ENCODE results near the gene KCNJ1. TPM values are rescaled to one million over a fixed set of nuclear protein-coding genes. Genes with fewer than 3 reads are reported as not detected.

Gene KCNJ1
- total RNA-seq, 5 donors from 2014 or later (not counting 1 experiment from before 2014, with no cell fraction given), result not detected

- H3K27ac ChIP-seq (ENCODE audit: low read length), result no peak overlapping the region
- Mint-ChIP-seq H3K9me3 (no peaks in the 10 kb centered on the region), H3K4me3 (no peak overlapping the region), H3K36me3 (peaks cover 52% of the 10 kb centered on the region), H3K27ac (peak overlapping the region; percentile 12 to 36), H3K4me1 (peaks cover 0 to 1% (median 0%) of the 10 kb centered on the region in 3 donors), H3K27me3 (no peaks in the 10 kb centered on the region)
- no peaks in the 10 kb centered on the region for H3K27me3 ChIP-seq (replicated peaks in 1 of 2; ENCODE audit: control insufficient read depth in 2 of 2, extremely low read depth in 1 of 2, insufficient read depth in 2 of 2, low read length in 1 of 2)
- ATAC-seq (replicated peaks in 1 of 4), result no peak
- POLR2A ChIA-PET, result no interaction called here
- no peak overlapping the region for H3K4me3 ChIP-seq (ENCODE audit: control insufficient read depth in 1 of 2, extremely low read depth in 1 of 2, low read length in 1 of 2)
- H3K9me3 ChIP-seq, result no peaks in the 10 kb centered on the region
- no peaks in the 10 kb centered on the region for H3K4me1 ChIP-seq (ENCODE audit: control insufficient read depth in 1 of 2, extremely low read depth in 1 of 2, insufficient read depth in 2 of 2, low read length in 2 of 2)
- whole genome bisulfite sequencing (ENCODE audit: insufficient coverage), result 97% methylated on average over 3 of the region's 4 CpGs
- CTCF ChIA-PET, result no interaction called here
- H3K36me3 ChIP-seq (ENCODE audit: control insufficient read depth in 2 of 2, extremely low read depth in 1 of 2, insufficient read depth in 1 of 2, low read length in 1 of 2), result peaks cover 22 to 82% of the 10 kb centered on the region in 2 donors
- no peak for DNase-seq
Observed at GRCh38 chr11:128813729-128814128, 53.4 kb downstream of the KCNJ1 start.

GRCh38 chr11:128810784-128811514 lies 56.1 kb downstream of the KCNJ1 start:
- no peaks in the 10 kb centered on the region for H3K9me3 Mint-ChIP-seq

GRCh38 chr11:128809128-128809527 lies 58.0 kb downstream of the KCNJ1 start:
- H3K27me3 ChIP-seq (replicated peaks in 1 of 2; ENCODE audit: control insufficient read depth in 2 of 2, extremely low read depth in 1 of 2, insufficient read depth in 2 of 2, low read length in 1 of 2), result no peaks in the 10 kb centered on the region
- no peak overlapping the region for H3K4me3 Mint-ChIP-seq
- no peak for DNase-seq
- H3K9me3 Mint-ChIP-seq, result no peaks in the 10 kb centered on the region
- WGBS (ENCODE audit: insufficient coverage), result 100% methylated on average over 5 of the region's 6 CpGs
- H3K9me3 ChIP-seq, result no peaks in the 10 kb centered on the region
- no peak overlapping the region for H3K4me3 ChIP-seq (ENCODE audit: control insufficient read depth in 1 of 2, extremely low read depth in 1 of 2, low read length in 1 of 2)
- H3K27ac Mint-ChIP-seq, result peak overlapping the region; percentile 19 to 31
- peaks cover 0 to 7% (median 1%) of the 10 kb centered on the region in 3 donors for H3K4me1 Mint-ChIP-seq
- H3K36me3 ChIP-seq (ENCODE audit: control insufficient read depth in 2 of 2, extremely low read depth in 1 of 2, insufficient read depth in 1 of 2, low read length in 1 of 2), result peaks cover 22 to 93% of the 10 kb centered on the region in 2 donors
- CTCF ChIA-PET, result interaction anchor here (0.5 to 1.3 kb wide), 4 partner anchors 17 to 636 kb away, joined by 3 to 5 read pairs (median 4); no protein-coding TSS in a partner anchor
- no peak for ATAC-seq (replicated peaks in 1 of 4)
- H3K27me3 Mint-ChIP-seq, result no peaks in the 10 kb centered on the region
- H3K36me3 Mint-ChIP-seq, result peaks cover 66% of the 10 kb centered on the region
- no peak overlapping the region for H3K27ac ChIP-seq (ENCODE audit: low read length)
- POLR2A ChIA-PET, result no interaction called here
- H3K4me1 ChIP-seq (ENCODE audit: control insufficient read depth in 1 of 2, extremely low read depth in 1 of 2, insufficient read depth in 2 of 2, low read length in 2 of 2), result no peaks in the 10 kb centered on the region

More at GRCh38 chr11:128810784-128811514, 56.1 kb downstream of the KCNJ1 start:
- no peak for DNase-seq
- H3K4me3 ChIP-seq (ENCODE audit: control insufficient read depth in 1 of 2, extremely low read depth in 1 of 2, low read length in 1 of 2), result no peak overlapping the region
- ChIA-PET CTCF (interaction anchor here in 1 of 2 donors (0.6 kb wide), 1 partner anchor 34 kb away, joined by 6 read pairs; no protein-coding TSS in a partner anchor), POLR2A (interaction anchor here in 1 of 2 donors (0.6 kb wide), 2 partner anchors 297 to 322 kb away, joined by 3 read pairs; no protein-coding TSS in a partner anchor)
- WGBS (ENCODE audit: insufficient coverage), result 82% methylated on average over 3 of the region's 8 CpGs
- H3K4me1 Mint-ChIP-seq, result peaks cover 0 to 7% (median 0%) of the 10 kb centered on the region in 3 donors
- peaks cover 63% of the 10 kb centered on the region for H3K36me3 Mint-ChIP-seq
- H3K27ac ChIP-seq (ENCODE audit: low read length), result no peak overlapping the region
- no peaks in the 10 kb centered on the region for H3K9me3 ChIP-seq
- no peaks in the 10 kb centered on the region for H3K27me3 Mint-ChIP-seq
- H3K27ac Mint-ChIP-seq, result peak overlapping the region; percentile 2 to 79
- ATAC-seq (replicated peaks in 1 of 4), result no peak
- no peak overlapping the region for H3K4me3 Mint-ChIP-seq
- peaks cover 22 to 90% of the 10 kb centered on the region in 2 donors for H3K36me3 ChIP-seq (ENCODE audit: control insufficient read depth in 2 of 2, extremely low read depth in 1 of 2, insufficient read depth in 1 of 2, low read length in 1 of 2)
- no peaks in the 10 kb centered on the region for H3K27me3 ChIP-seq (replicated peaks in 1 of 2; ENCODE audit: control insufficient read depth in 2 of 2, extremely low read depth in 1 of 2, insufficient read depth in 2 of 2, low read length in 1 of 2)
- no peaks in the 10 kb centered on the region for H3K4me1 ChIP-seq (ENCODE audit: control insufficient read depth in 1 of 2, extremely low read depth in 1 of 2, insufficient read depth in 2 of 2, low read length in 2 of 2)

- ATAC-seq (replicated peaks in 1 of 4), result no peak
- no peaks in the 10 kb centered on the region for H3K9me3 Mint-ChIP-seq
- peaks cover 22 to 93% of the 10 kb centered on the region in 2 donors for H3K36me3 ChIP-seq (ENCODE audit: control insufficient read depth in 2 of 2, extremely low read depth in 1 of 2, insufficient read depth in 1 of 2, low read length in 1 of 2)
- H3K27ac Mint-ChIP-seq, result peak overlapping the region in 1 of 2 donors; percentile 65
- H3K9me3 ChIP-seq, result no peaks in the 10 kb centered on the region
- H3K27ac ChIP-seq (ENCODE audit: low read length), result no peak overlapping the region
- no peak for DNase-seq
- H3K27me3 ChIP-seq (replicated peaks in 1 of 2; ENCODE audit: control insufficient read depth in 2 of 2, extremely low read depth in 1 of 2, insufficient read depth in 2 of 2, low read length in 1 of 2), result no peaks in the 10 kb centered on the region
- H3K4me1 Mint-ChIP-seq, result peaks cover 8 to 16% (median 9%) of the 10 kb centered on the region in 3 donors
- ChIA-PET POLR2A (interaction anchor here in 1 of 2 donors (0.6 kb wide), 1 partner anchor 48 kb away, joined by 3 read pairs; no protein-coding TSS in a partner anchor), CTCF (interaction anchor here in 1 of 2 donors (1.3 kb wide), 1 partner anchor 22 kb away, joined by 4 read pairs; no protein-coding TSS in a partner anchor)
- H3K4me3 ChIP-seq (ENCODE audit: control insufficient read depth in 1 of 2, extremely low read depth in 1 of 2, low read length in 1 of 2), result no peak overlapping the region
- H3K4me1 ChIP-seq (ENCODE audit: control insufficient read depth in 1 of 2, extremely low read depth in 1 of 2, insufficient read depth in 2 of 2, low read length in 2 of 2), result no peaks in the 10 kb centered on the region
- H3K4me3 Mint-ChIP-seq, result no peak overlapping the region
- no peaks in the 10 kb centered on the region for H3K27me3 Mint-ChIP-seq
- peaks cover 70% of the 10 kb centered on the region for H3K36me3 Mint-ChIP-seq
Observed at GRCh38 chr11:128807909-128808308, 59.2 kb downstream of the KCNJ1 start.

- Mint-ChIP-seq H3K27ac (peak overlapping the region; percentile 61 to 62), H3K36me3 (peaks cover 71% of the 10 kb centered on the region), H3K9me3 (no peaks in the 10 kb centered on the region), H3K4me3 (no peak overlapping the region), H3K4me1 (peaks cover 15 to 18% (median 17%) of the 10 kb centered on the region in 3 donors), H3K27me3 (no peaks in the 10 kb centered on the region)
- no peak overlapping the region for H3K4me3 ChIP-seq (ENCODE audit: control insufficient read depth in 1 of 2, extremely low read depth in 1 of 2, low read length in 1 of 2)
- peaks cover 22 to 96% of the 10 kb centered on the region in 2 donors for H3K36me3 ChIP-seq (ENCODE audit: control insufficient read depth in 2 of 2, extremely low read depth in 1 of 2, insufficient read depth in 1 of 2, low read length in 1 of 2)
- no peaks in the 10 kb centered on the region for H3K9me3 ChIP-seq
- H3K27ac ChIP-seq (ENCODE audit: low read length), result no peak overlapping the region
- 68% methylated on average over 4 of the region's 8 CpGs for WGBS (ENCODE audit: insufficient coverage)
- no peak for ATAC-seq (replicated peaks in 1 of 4)
- DNase-seq, result no peak
- H3K27me3 ChIP-seq (replicated peaks in 1 of 2; ENCODE audit: control insufficient read depth in 2 of 2, extremely low read depth in 1 of 2, insufficient read depth in 2 of 2, low read length in 1 of 2), result no peaks in the 10 kb centered on the region
- POLR2A ChIA-PET, result interaction anchor here in 1 of 2 donors (0.6 kb wide), 1 partner anchor 95 kb away, joined by 3 read pairs; no protein-coding TSS in a partner anchor
- CTCF ChIA-PET, result no interaction called here
- peaks cover 0 to 7% of the 10 kb centered on the region in 2 experiments for H3K4me1 ChIP-seq (ENCODE audit: control insufficient read depth in 1 of 2, extremely low read depth in 1 of 2, insufficient read depth in 2 of 2, low read length in 2 of 2)
Observed at GRCh38 chr11:128806506-128807261, 60.4 kb downstream of the KCNJ1 start.

GRCh38 chr11:128804481-128804880 lies 62.6 kb downstream of the KCNJ1 start:
- WGBS (ENCODE audit: insufficient coverage), result 100% methylated on average over 5 of the region's 5 CpGs
- no peak overlapping the region for H3K27ac ChIP-seq (ENCODE audit: low read length)
- H3K4me3 Mint-ChIP-seq, result no peak overlapping the region
- peaks cover 17 to 30% (median 28%) of the 10 kb centered on the region in 3 donors for H3K4me1 Mint-ChIP-seq
- no peaks in the 10 kb centered on the region for H3K27me3 ChIP-seq (replicated peaks in 1 of 2; ENCODE audit: control insufficient read depth in 2 of 2, extremely low read depth in 1 of 2, insufficient read depth in 2 of 2, low read length in 1 of 2)
- no peaks in the 10 kb centered on the region for H3K9me3 Mint-ChIP-seq
- H3K36me3 Mint-ChIP-seq, result peaks cover 70% of the 10 kb centered on the region
- DNase-seq (no peak), ATAC-seq (replicated peaks in 1 of 4) (no peak)
- CTCF ChIA-PET, result no interaction called here
- H3K36me3 ChIP-seq (ENCODE audit: control insufficient read depth in 2 of 2, extremely low read depth in 1 of 2, insufficient read depth in 1 of 2, low read length in 1 of 2), result peaks cover 13 to 94% of the 10 kb centered on the region in 2 donors
- POLR2A ChIA-PET, result no interaction called here
- no peak overlapping the region for H3K4me3 ChIP-seq (ENCODE audit: control insufficient read depth in 1 of 2, extremely low read depth in 1 of 2, low read length in 1 of 2)
- no peaks in the 10 kb centered on the region for H3K9me3 ChIP-seq
- H3K27ac Mint-ChIP-seq, result peak overlapping the region; percentile 29 to 82
- peaks cover 0 to 7% of the 10 kb centered on the region in 2 experiments for H3K4me1 ChIP-seq (ENCODE audit: control insufficient read depth in 1 of 2, extremely low read depth in 1 of 2, insufficient read depth in 2 of 2, low read length in 2 of 2)
- no peaks in the 10 kb centered on the region for H3K27me3 Mint-ChIP-seq
